GM12878 (cell line): ENCODE measurements around the gene PPARA. TPM values are rescaled to one million over a fixed set of nuclear protein-coding genes. Genes with fewer than 3 reads are reported as not detected.

ENCODE experiments used
- BHLHE40 ChIP-seq, 2 experiments: fragments of 450-650 bp in 1 of 2; IDR thresholded peaks; 2 replicates each; pipeline ENCODE4 v1.6.1; 2011 to 2017; ENCODE audit warnings: low read depth in 2 of 2, borderline replicate concordance in 1 of 2, improper control_type of control experiment in 1 of 2, low read length in 1 of 2, mild to moderate bottlenecking in 1 of 2
- CREM ChIP-seq: IDR thresholded peaks from 2 replicates; pipeline ENCODE4 v1.6.1; 2014; ENCODE audit warnings: antibody characterized with exemption, low read depth
- ELK1 ChIP-seq: IDR thresholded peaks from 2 replicates; pipeline ENCODE4 v1.6.1; 2012; ENCODE audit warnings: low read depth, low read length, improper control_type of control experiment
- FOS ChIP-seq: IDR thresholded peaks from 3 replicates; pipeline ENCODE4 v1.6.1; 2011; ENCODE audit warnings: borderline replicate concordance; ENCODE audit not compliant: insufficient read length; ENCODE audit errors: extremely low read depth
- NR2C1 ChIP-seq: fragments of 450-650 bp; IDR thresholded peaks from 2 replicates; pipeline ENCODE4 v1.6.1; 2017; ENCODE audit warnings: antibody characterized with exemption, mild to moderate bottlenecking, moderate library complexity
- SKIL ChIP-seq: fragments of 450-650 bp; IDR thresholded peaks from 2 replicates; pipeline ENCODE4 v1.6.1; 2017; ENCODE audit warnings: mild to moderate bottlenecking, low read depth, inconsistent platforms; ENCODE audit not compliant: poor library complexity, severe bottlenecking
- ZBTB4 ChIP-seq: fragments of 450-650 bp; formaldehyde crosslinking; IDR thresholded peaks from 2 replicates; pipeline ENCODE4 v1.4.0; 2022; ENCODE audit warnings: mild to moderate bottlenecking, moderate library complexity
- ZBTB40 ChIP-seq: fragments of 450-650 bp; IDR thresholded peaks from 2 replicates; pipeline ENCODE4 v1.6.1; 2016; ENCODE audit warnings: mild to moderate bottlenecking, moderate library complexity, borderline replicate concordance
- polyA plus RNA-seq, 11 experiments: library from polyadenylated mRNA; depleted of rRNA in 4 of 11; unstranded in 6 of 11; stranded (reverse) in 5 of 11; fragments of >200 nt; fragmentation: Nextera tagmentation in 4 of 11; fragmentation: Illumina TruSeq in 1 of 11; extraction: Ambion mirVana in 4 of 11; extraction: Trizol in 1 of 11; gene quantifications; 1 replicate in 1 of 11; 2 replicates in 10 of 11; pipeline versions ENCODE4 v1.2.1 to v1.2.3, GENCODE V29; 2011 to 2016; ENCODE audit warnings: inconsistent platforms in 2 of 11, missing spikeins in 2 of 11, low read depth in 1 of 11
- total RNA-seq, 4 experiments: library from RNA; depleted of rRNA in 3 of 4; stranded (reverse); fragments of >200 nt in 3 of 4; fragmentation: Illumina TruSeq in 1 of 4; extraction: Trizol in 1 of 4; gene quantifications; 2 replicates each; pipeline versions ENCODE4 v1.2.1 to v1.2.3, GENCODE V29; 2013 to 2021

The PPARA gene
- total and polyA plus RNA-seq, 10 of the 15 experiments (the other 5 are each of a cell fraction or from before 2014, with no cell fraction given), result 0.72 to 10.4 (median 4.6) TPM

- no peak for TF ChIP-seq SKIL
- no peak for TF ChIP-seq CREM
- no peak for TF ChIP-seq ELK1
- no peak for TF ChIP-seq ZBTB40
- no peak for TF ChIP-seq BHLHE40 (IDR thresholded peaks at IDR 0.05; ENCODE audit: borderline replicate concordance in 1 of 2, low read depth in 2 of 2, low read length in 1 of 2)
- TF ChIP-seq ZBTB4 (CRISPR knock-in tag), result no peak
- no peak for TF ChIP-seq NR2C1
- TF ChIP-seq FOS, result no peak
Measured at GRCh38 chr22:46259374-46259773, 109.0 kb downstream of the PPARA start (continued).
